Stimulated activated CD4-positive, alpha-beta T cell treated with anti-CD3 and anti-CD28 coated beads, TNF-alpha, amount 100 ng/mL, for 24 hours (primary cell): ENCODE measurements around the gene LTN1.
"Not testable (repeated sequence)": the region's sequence is repeated elsewhere in the genome, so short reads cannot be mapped to it uniquely, and the experiment has no call there.

Experiments
- DNase-seq, 3 experiments: peaks; one replicate each; pipeline ENCODE4 v3.0.0-alpha.2; 2020; ENCODE audit warnings: low read depth in 3 of 3

LTN1 gene

GRCh38 chr21:28982637-28983036 is 10.0 kb downstream of the LTN1 start:
- no peak for DNase-seq

GRCh38 chr21:28979092-28979491 is 13.6 kb downstream of the LTN1 start:
- no peak for DNase-seq

- DNase-seq, result no peak
These were observed 17.3 kb downstream of the LTN1 start for GRCh38 chr21:28975397-28975796.

GRCh38 chr21:28974531-28975227 is 18.0 kb downstream of the LTN1 start:
- no peak for DNase-seq

GRCh38 chr21:28972398-28972797 is 20.3 kb downstream of the LTN1 start:
- no peak for DNase-seq

- DNase-seq, result no peak
These were observed 21.5 kb downstream of the LTN1 start for GRCh38 chr21:28971171-28971570.

- no peak for DNase-seq
These were observed 28.8 kb downstream of the LTN1 start for GRCh38 chr21:28963831-28964230.

GRCh38 chr21:28962465-28962864 is 30.2 kb downstream of the LTN1 start:
- no peak for DNase-seq

GRCh38 chr21:28961927-28962326 is 30.8 kb downstream of the LTN1 start:
- no peak for DNase-seq

GRCh38 chr21:28960245-28960644 is 32.4 kb downstream of the LTN1 start:
- no peak for DNase-seq

- DNase-seq, result no peak
These were observed 33.1 kb downstream of the LTN1 start for GRCh38 chr21:28959367-28960099.

GRCh38 chr21:28953247-28953646 is 39.4 kb downstream of the LTN1 start:
- DNase-seq, result no peak

GRCh38 chr21:28952686-28953085 is 40.0 kb downstream of the LTN1 start:
- no peak for DNase-seq

- no peak for DNase-seq
These were observed 43.4 kb downstream of the LTN1 start for GRCh38 chr21:28949318-28949717.

GRCh38 chr21:28944296-28944695 is 48.4 kb downstream of the LTN1 start:
- DNase-seq, result no peak

- DNase-seq, result no peak
These were observed 49.0 kb downstream of the LTN1 start for GRCh38 chr21:28943631-28944030.

- no peak for DNase-seq
These were observed 54.0 kb downstream of the LTN1 start for GRCh38 chr21:28938726-28939125.

- DNase-seq, result no peak
These were observed 54.9 kb downstream of the LTN1 start for GRCh38 chr21:28937737-28938136.

GRCh38 chr21:28936721-28937120 is 56.0 kb downstream of the LTN1 start:
- no peak for DNase-seq

GRCh38 chr21:28936036-28936435 is 56.6 kb downstream of the LTN1 start:
- no peak for DNase-seq

- DNase-seq, result no peak
These were observed 60.0 kb downstream of the LTN1 start for GRCh38 chr21:28932717-28933116.

- DNase-seq, result not testable (repeated sequence)
These were observed 60.8 kb downstream of the LTN1 start for GRCh38 chr21:28931708-28932372.
